Mesothelial cell of epicardium (in vitro differentiated cells): ENCODE data around the gene NUP62. TPM values are rescaled to one million over a fixed set of nuclear protein-coding genes. Genes with fewer than 3 reads are reported as not detected.

Experiments used
- DNase-seq, 2 experiments: peaks; one replicate each; pipeline ENCODE4 v3.0.0; 2021; ENCODE audit warnings: low spot score in 2 of 2; ENCODE audit not compliant: unreplicated experiment in 2 of 2
- H3K27ac Mint-ChIP-seq: 2 replicates; pipeline ENCODE4 v1.8.0; 2021; ENCODE audit warnings: mixed read lengths
- H3K27me3 Mint-ChIP-seq: 2 replicates; pipeline ENCODE4 v1.8.0; 2021; ENCODE audit warnings: low read depth, mixed read lengths
- H3K36me3 Mint-ChIP-seq: 2 replicates; pipeline ENCODE4 v1.8.0; 2021; ENCODE audit warnings: mixed read lengths
- H3K4me1 Mint-ChIP-seq: 2 replicates; pipeline ENCODE4 v1.8.0; 2021; ENCODE audit warnings: mixed read lengths
- H3K4me3 Mint-ChIP-seq: 2 replicates; pipeline ENCODE4 v1.8.0; 2021; ENCODE audit warnings: mild to moderate bottlenecking, moderate library complexity, mixed read lengths
- H3K9me3 Mint-ChIP-seq: 2 replicates; pipeline ENCODE4 v1.8.0; 2021; ENCODE audit warnings: mixed read lengths
- CTCF ChIP-seq: fragments of 200-600 bp; sonication (generic); IDR thresholded peaks from one replicate; pipeline ENCODE4 v1.5.0; 2021; ENCODE audit warnings: antibody characterized with exemption; ENCODE audit not compliant: unreplicated experiment
- total RNA-seq: library from RNA; stranded (reverse); gene quantifications from 3 replicates; pipeline ENCODE4 v1.2.1, GENCODE V29; 2021

NUP62 gene
- total RNA-seq, 1 donor from 2014 or later: 67.6 TPM

GRCh38 chr19:49862391-49863253 lies 66.7 kb downstream of the NUP62 start:
- Mint-ChIP-seq H3K27ac (no peak overlapping the region), H3K4me1 (peaks cover 29% of the 10 kb centered on the region), H3K36me3 (peaks cover 12% of the 10 kb centered on the region), H3K9me3 (no peaks in the 10 kb centered on the region), H3K4me3 (no peak overlapping the region), H3K27me3 (no peaks in the 10 kb centered on the region)
- DNase-seq: no peak
- no peak for TF ChIP-seq CTCF

- Mint-ChIP-seq H3K4me3 (no peak overlapping the region), H3K27me3 (no peaks in the 10 kb centered on the region), H3K36me3 (peaks cover 12% of the 10 kb centered on the region), H3K27ac (no peak overlapping the region), H3K9me3 (no peaks in the 10 kb centered on the region), H3K4me1 (peaks cover 24% of the 10 kb centered on the region)
- DNase-seq: no peak
- no peak for TF ChIP-seq CTCF
Measured at GRCh38 chr19:49861541-49862378, 67.5 kb downstream of the NUP62 start.

- no peaks in the 10 kb centered on the region for H3K27me3 Mint-ChIP-seq
- H3K36me3 Mint-ChIP-seq: peaks cover 12% of the 10 kb centered on the region
- peaks cover 17% of the 10 kb centered on the region for H3K4me1 Mint-ChIP-seq
- H3K4me3 Mint-ChIP-seq: no peak overlapping the region
- no peak for TF ChIP-seq CTCF
- no peaks in the 10 kb centered on the region for H3K9me3 Mint-ChIP-seq
- no peak for DNase-seq
- H3K27ac Mint-ChIP-seq: peak overlapping the region; percentile 83
Measured at GRCh38 chr19:49861107-49861506, 68.2 kb downstream of the NUP62 start.

- peak overlapping the region; percentile 83 for H3K27ac Mint-ChIP-seq
- no peak for DNase-seq
- H3K27me3 Mint-ChIP-seq: no peaks in the 10 kb centered on the region
- no peak for TF ChIP-seq CTCF
- H3K4me3 Mint-ChIP-seq: no peak overlapping the region
- H3K36me3 Mint-ChIP-seq: peaks cover 16% of the 10 kb centered on the region
- no peaks in the 10 kb centered on the region for H3K9me3 Mint-ChIP-seq
- peaks cover 12% of the 10 kb centered on the region for H3K4me1 Mint-ChIP-seq
Measured at GRCh38 chr19:49860336-49861102, 68.8 kb downstream of the NUP62 start.

- H3K9me3 Mint-ChIP-seq: no peaks in the 10 kb centered on the region
- no peak overlapping the region for H3K4me3 Mint-ChIP-seq
- peak overlapping the region; percentile 58 for H3K27ac Mint-ChIP-seq
- no peaks in the 10 kb centered on the region for H3K27me3 Mint-ChIP-seq
- no peak for DNase-seq
- H3K4me1 Mint-ChIP-seq: peaks cover 6% of the 10 kb centered on the region
- TF ChIP-seq CTCF: no peak
- peaks cover 14% of the 10 kb centered on the region for H3K36me3 Mint-ChIP-seq
Measured at GRCh38 chr19:49859682-49860335, 69.5 kb downstream of the NUP62 start.
